VCaP (cell line): ENCODE data around the gene MARK2.

Source experiments
- H3K27ac ChIP-seq: fragments of 450-650 bp; 2 replicates; pipeline ENCODE4 v1.5.1; 2017
- CTCF ChIP-seq: fragments of 450-650 bp; conservative IDR thresholded peaks from 2 replicates; pipeline ENCODE4 v1.5.1; 2017; ENCODE audit warnings: mild to moderate bottlenecking, moderate library complexity

MARK2 gene

GRCh38 chr11:63816732-63817131 lies 22.2 kb upstream of the MARK2 start:
- no peak for TF ChIP-seq CTCF
- H3K27ac ChIP-seq = no peak overlapping the region; the same call in 1 of the 2 replicates

GRCh38 chr11:63817758-63818498 lies 21.0 kb upstream of the MARK2 start:
- no peak overlapping the region; the same call in 1 of the 2 replicates for H3K27ac ChIP-seq
- TF ChIP-seq CTCF = no peak

- TF ChIP-seq CTCF = no peak
Measured at GRCh38 chr11:63818609-63819008, 20.3 kb upstream of the MARK2 start.

GRCh38 chr11:63821411-63821810 lies 17.5 kb upstream of the MARK2 start:
- TF ChIP-seq CTCF = no peak
- no peak overlapping the region for H3K27ac ChIP-seq

More at GRCh38 chr11:63818609-63819008, 20.3 kb upstream of the MARK2 start:
- no peak overlapping the region; the same call in 1 of the 2 replicates for H3K27ac ChIP-seq

GRCh38 chr11:63826471-63827190 lies 12.3 kb upstream of the MARK2 start:
- TF ChIP-seq CTCF = peak; percentile 41; the same call in 1 of the 2 replicates
- peak overlapping the region; percentile 81 for H3K27ac ChIP-seq

- peak; percentile 73 for TF ChIP-seq CTCF
- no peak overlapping the region for H3K27ac ChIP-seq
Measured at GRCh38 chr11:63829823-63830489, 9.0 kb upstream of the MARK2 start.

GRCh38 chr11:63831326-63831725 lies 7.6 kb upstream of the MARK2 start:
- no peak overlapping the region for H3K27ac ChIP-seq
- TF ChIP-seq CTCF = no peak
